Measurements from ENCODE around the gene MED10. TPM values are rescaled to one million over a fixed set of nuclear protein-coding genes. Genes with fewer than 3 reads are reported as not detected.

MED10 gene
- total RNA-seq, 2 donors from 2014 or later, result 22.1 to 28.6 TPM

GRCh38 chr5:6389946-6390530 lies 11.7 kb upstream of the MED10 start:
- peak; percentile 17 for DNase-seq
- Histone ChIP-seq H3K27ac (ENCODE audit: low read depth, low read length) (no peak overlapping the region), H3K27me3 (ENCODE audit: control insufficient read depth, insufficient read depth, low read length, poor library complexity, severe bottlenecking) (peaks cover 19% of the 10 kb centered on the region), H3K9ac (ENCODE audit: extremely low read depth, low read length, poor library complexity, severe bottlenecking) (no peak overlapping the region), H3K9me3 (ENCODE audit: control insufficient read depth, low read length) (no peaks in the 10 kb centered on the region), H3K4me3 (ENCODE audit: low read length) (no peak overlapping the region), H3K4me1 (ENCODE audit: control insufficient read depth, insufficient read depth, low read length) (no peaks in the 10 kb centered on the region), H3K36me3 (ENCODE audit: control insufficient read depth, insufficient read depth, low read length) (no peaks in the 10 kb centered on the region)
- no peaks in the 10 kb centered on the region for H3K4me1 Mint-ChIP-seq
- TF ChIP-seq CTCF (conservative IDR thresholded peaks at IDR 0.05), result no peak
- no peak overlapping the region for H3K4me3 Mint-ChIP-seq
- peaks cover 24% of the 10 kb centered on the region for H3K27me3 Mint-ChIP-seq (ENCODE audit: insufficient read depth)
- 90 to 91% methylated on average over 5 to 7 of the region's 7 CpGs for WGBS, 2 experiments (ENCODE audit: insufficient coverage in 1 of 2, insufficient read length in 1 of 2)
- H3K36me3 Mint-ChIP-seq (ENCODE audit: low read depth), result no peaks in the 10 kb centered on the region
- no peaks in the 10 kb centered on the region for H3K9me3 Mint-ChIP-seq
- H3K27ac Mint-ChIP-seq, result no peak overlapping the region

GRCh38 chr5:6389397-6389796 lies 11.1 kb upstream of the MED10 start:
- no peak overlapping the region for H3K27ac ChIP-seq (ENCODE audit: low read depth, low read length)
- no peak overlapping the region for H3K9ac ChIP-seq (ENCODE audit: extremely low read depth, low read length, poor library complexity, severe bottlenecking)
- Mint-ChIP-seq H3K36me3 (ENCODE audit: low read depth) (no peaks in the 10 kb centered on the region), H3K27ac (no peak overlapping the region), H3K9me3 (no peaks in the 10 kb centered on the region), H3K27me3 (ENCODE audit: insufficient read depth) (peaks cover 23% of the 10 kb centered on the region), H3K4me1 (no peaks in the 10 kb centered on the region), H3K4me3 (no peak overlapping the region)
- WGBS, 2 experiments (ENCODE audit: insufficient coverage in 1 of 2, insufficient read length in 1 of 2), result 80 to 83% methylated on average over 4 to 5 of the region's 5 CpGs
- TF ChIP-seq CTCF (conservative IDR thresholded peaks at IDR 0.05), result no peak
- no peaks in the 10 kb centered on the region for H3K4me1 ChIP-seq (ENCODE audit: control insufficient read depth, insufficient read depth, low read length)
- no peaks in the 10 kb centered on the region for H3K9me3 ChIP-seq (ENCODE audit: control insufficient read depth, low read length)
- DNase-seq, result no peak
- peaks cover 14% of the 10 kb centered on the region for H3K27me3 ChIP-seq (ENCODE audit: control insufficient read depth, insufficient read depth, low read length, poor library complexity, severe bottlenecking)
- no peak overlapping the region for H3K4me3 ChIP-seq (ENCODE audit: low read length)
- no peaks in the 10 kb centered on the region for H3K36me3 ChIP-seq (ENCODE audit: control insufficient read depth, insufficient read depth, low read length)

GRCh38 chr5:6387970-6388369 lies 9.6 kb upstream of the MED10 start:
- Mint-ChIP-seq H3K27ac (no peak overlapping the region), H3K4me1 (peaks cover 8% of the 10 kb centered on the region), H3K4me3 (no peak overlapping the region), H3K36me3 (ENCODE audit: low read depth) (no peaks in the 10 kb centered on the region), H3K27me3 (ENCODE audit: insufficient read depth) (peaks cover 14% of the 10 kb centered on the region), H3K9me3 (no peaks in the 10 kb centered on the region)
- Histone ChIP-seq H3K27ac (ENCODE audit: low read depth, low read length) (no peak overlapping the region), H3K9me3 (ENCODE audit: control insufficient read depth, low read length) (no peaks in the 10 kb centered on the region), H3K27me3 (ENCODE audit: control insufficient read depth, insufficient read depth, low read length, poor library complexity, severe bottlenecking) (peaks cover 7% of the 10 kb centered on the region), H3K4me1 (ENCODE audit: control insufficient read depth, insufficient read depth, low read length) (peaks cover 5% of the 10 kb centered on the region), H3K36me3 (ENCODE audit: control insufficient read depth, insufficient read depth, low read length) (no peaks in the 10 kb centered on the region), H3K4me3 (ENCODE audit: low read length) (no peak overlapping the region), H3K9ac (ENCODE audit: extremely low read depth, low read length, poor library complexity, severe bottlenecking) (no peak overlapping the region)
- no peak for TF ChIP-seq CTCF (conservative IDR thresholded peaks at IDR 0.05)
- DNase-seq, result no peak
